H9 (cell line): Measurements from ENCODE around the gene PIGX. TPM values are rescaled to one million over a fixed set of nuclear protein-coding genes. Genes with fewer than 3 reads are reported as not detected.
"Not testable (repeated sequence)": the region's sequence is repeated elsewhere in the genome, so short reads cannot be mapped to it uniquely, and the experiment has no call there.

Experiments used
- DNase-seq: peaks from one replicate; pipeline ENCODE4 v3.0.0-alpha.2; 2017
- H2AFZ ChIP-seq: one replicate; pipeline ENCODE4 v1.6.1; 2013; ENCODE audit warnings: mild to moderate bottlenecking, low read length, control low read depth, moderate library complexity
- H2AK5ac ChIP-seq: 2 replicates; pipeline ENCODE4 v1.6.1; 2013; ENCODE audit warnings: low read length, control low read depth, mixed read lengths; ENCODE audit not compliant: insufficient read length
- H2BK120ac ChIP-seq: one replicate; pipeline ENCODE4 v1.6.1; 2013; ENCODE audit warnings: low read depth, mild to moderate bottlenecking, low read length, control low read depth, inconsistent platforms; ENCODE audit not compliant: poor library complexity, severe bottlenecking
- H2BK12ac ChIP-seq: 2 replicates; pipeline ENCODE4 v1.6.1; 2013; ENCODE audit warnings: low read length, control low read depth, mixed read lengths, low read depth; ENCODE audit not compliant: insufficient read length
- H2BK15ac ChIP-seq: 2 replicates; pipeline ENCODE4 v1.6.1; 2013; ENCODE audit warnings: low read depth, low read length, control low read depth
- H2BK20ac ChIP-seq: one replicate; pipeline ENCODE4 v1.6.1; 2013; ENCODE audit warnings: low read depth, mild to moderate bottlenecking, low read length, control low read depth, inconsistent platforms; ENCODE audit not compliant: poor library complexity, severe bottlenecking
- H2BK5ac ChIP-seq: 2 replicates; pipeline ENCODE4 v1.6.1; 2013; ENCODE audit warnings: low read length, control low read depth, mixed read lengths; ENCODE audit not compliant: insufficient read length
- H3K14ac ChIP-seq: 2 replicates; pipeline ENCODE4 v1.6.1; 2013; ENCODE audit warnings: low read length, control low read depth; ENCODE audit not compliant: insufficient read depth
- H3K18ac ChIP-seq: 2 replicates; pipeline ENCODE4 v1.6.1; 2013; ENCODE audit warnings: low read depth, mild to moderate bottlenecking, mixed read lengths, low read length, control low read depth; ENCODE audit not compliant: insufficient read length
- H3K23ac ChIP-seq: 2 replicates; pipeline ENCODE4 v1.6.1; 2013; ENCODE audit warnings: low read length, control low read depth, mixed read lengths, low read depth; ENCODE audit not compliant: insufficient read length
- H3K23me2 ChIP-seq: 2 replicates; pipeline ENCODE4 v1.6.1; 2013; ENCODE audit warnings: low read depth, mild to moderate bottlenecking, mixed read lengths, low read length, control low read depth; ENCODE audit not compliant: insufficient read length, poor library complexity, severe bottlenecking
- H3K27ac ChIP-seq: 2 replicates; pipeline ENCODE4 v1.5.1; 2013; ENCODE audit warnings: low read length, control low read depth, mixed read lengths, low read depth; ENCODE audit not compliant: insufficient read length
- H3K27me3 ChIP-seq: 2 replicates; pipeline ENCODE4 v1.6.1; 2013; ENCODE audit warnings: low read length, control low read depth, inconsistent platforms; ENCODE audit not compliant: insufficient read depth
- H3K4ac ChIP-seq: 2 replicates; pipeline ENCODE4 v1.6.1; 2013; ENCODE audit warnings: low read depth, mild to moderate bottlenecking, control low read depth, inconsistent platforms, low read length, moderate library complexity
- H3K4me1 ChIP-seq: 2 replicates; pipeline ENCODE4 v1.6.1; 2013; ENCODE audit warnings: low read length, control low read depth, inconsistent platforms; ENCODE audit not compliant: insufficient read depth
- H3K4me2 ChIP-seq: 2 replicates; pipeline ENCODE4 v1.6.1; 2013; ENCODE audit warnings: low read length, control low read depth, mixed read lengths; ENCODE audit not compliant: insufficient read length, insufficient read depth
- H3K56ac ChIP-seq: 2 replicates; pipeline ENCODE4 v1.6.1; 2013; ENCODE audit warnings: low read depth, mild to moderate bottlenecking, mixed read lengths, low read length, control low read depth; ENCODE audit not compliant: insufficient read length
- H3K79me1 ChIP-seq: 2 replicates; pipeline ENCODE4 v1.6.1; 2013; ENCODE audit warnings: low read depth, mild to moderate bottlenecking, moderate library complexity, low read length, control low read depth, inconsistent platforms; ENCODE audit not compliant: insufficient read depth, poor library complexity, severe bottlenecking
- H3K79me2 ChIP-seq: 2 replicates; pipeline ENCODE4 v1.6.1; 2013; ENCODE audit warnings: low read length, control low read depth, inconsistent platforms; ENCODE audit not compliant: insufficient read depth
- H3K9ac ChIP-seq: 2 replicates; pipeline ENCODE4 v1.6.1; 2013; ENCODE audit warnings: low read length, control low read depth, mixed read lengths; ENCODE audit not compliant: insufficient read length; ENCODE audit errors: extremely low read depth
- H3K9me3 ChIP-seq: one replicate; pipeline ENCODE4 v1.6.1; 2013; ENCODE audit warnings: low read depth, low read length, inconsistent platforms; ENCODE audit not compliant: control insufficient read depth
- H3T11ph ChIP-seq: one replicate; pipeline ENCODE4 v1.6.1; 2013; ENCODE audit warnings: mild to moderate bottlenecking, low read length, control low read depth, inconsistent platforms
- H4K20me1 ChIP-seq: one replicate; pipeline ENCODE4 v1.6.1; 2013; ENCODE audit not compliant: control insufficient read depth, insufficient read length, insufficient read depth
- H4K5ac ChIP-seq: 2 replicates; pipeline ENCODE4 v1.6.1; 2013; ENCODE audit warnings: low read depth, mild to moderate bottlenecking, mixed read lengths, low read length, control low read depth; ENCODE audit not compliant: insufficient read length
- H4K8ac ChIP-seq: replicated peaks from 2 replicates; pipeline ENCODE4 v1.6.1; 2013; ENCODE audit warnings: low read length, control low read depth, mixed read lengths, low read depth; ENCODE audit not compliant: insufficient read length
- H4K91ac ChIP-seq: 2 replicates; pipeline ENCODE4 v1.6.1; 2013; ENCODE audit warnings: low read depth, mild to moderate bottlenecking, moderate library complexity, mixed read lengths, low read length, control low read depth; ENCODE audit not compliant: insufficient read length
- H3K27ac Mint-ChIP-seq, 3 experiments: 2 replicates in 2 of 3; 3 replicates in 1 of 3; pipeline ENCODE4 v1.8.0; 2020 to 2021; ENCODE audit warnings: mixed read lengths in 3 of 3, mild to moderate bottlenecking in 1 of 3, moderate library complexity in 1 of 3
- H3K27me3 Mint-ChIP-seq: 2 replicates; pipeline ENCODE4 v1.8.0; 2021; ENCODE audit warnings: low read depth, mild to moderate bottlenecking, moderate library complexity, mixed read lengths
- H3K36me3 Mint-ChIP-seq, 3 experiments: 2 replicates in 2 of 3; 3 replicates in 1 of 3; pipeline ENCODE4 v1.8.0; 2020 to 2021; ENCODE audit warnings: low read depth in 3 of 3, mixed read lengths in 3 of 3; ENCODE audit not compliant: insufficient read depth in 1 of 3
- H3K4me1 Mint-ChIP-seq, 2 experiments: 2 replicates each; pipeline ENCODE4 v1.8.0; 2020; ENCODE audit warnings: mixed read lengths in 2 of 2
- H3K4me3 Mint-ChIP-seq, 2 experiments: 2 replicates in 1 of 2; 3 replicates in 1 of 2; pipeline ENCODE4 v1.8.0; 2020 to 2021; ENCODE audit warnings: mild to moderate bottlenecking in 2 of 2, mixed read lengths in 2 of 2, moderate library complexity in 1 of 2
- H3K9me3 Mint-ChIP-seq, 2 experiments: 2 replicates in 1 of 2; 3 replicates in 1 of 2; pipeline ENCODE4 v1.8.0; 2020; ENCODE audit warnings: mild to moderate bottlenecking in 2 of 2, mixed read lengths in 2 of 2, moderate library complexity in 1 of 2
- WGBS: extraction: QIAGEN DNeasy Blood & Tissue Kit; methylation state at CpG from one replicate; pipeline ENCODE4 v1.1.7; 2013; ENCODE audit warnings: missing lambda C conversion rate, low lambda C conversion rate, mixed read lengths; ENCODE audit not compliant: insufficient read length; ENCODE audit errors: extremely low coverage; 5-methylcytosine and 5-hydroxymethylcytosine counted together
- total RNA-seq: library from RNA; stranded (reverse); gene quantifications from 2 replicates; pipeline ENCODE4 v1.2.1, GENCODE V29; 2021
- TF ChIP-seq, protein P1 (sequence below): fragments of 200-600 bp; sonication (generic); conservative IDR thresholded peaks from 3 replicates; pipeline ENCODE4 v1.8.0; 2021; ENCODE audit warnings: antibody characterized with exemption, mild to moderate bottlenecking

The PIGX gene
- total RNA-seq, 1 experiment from 2014 or later, result 20.0 TPM

DNA sequence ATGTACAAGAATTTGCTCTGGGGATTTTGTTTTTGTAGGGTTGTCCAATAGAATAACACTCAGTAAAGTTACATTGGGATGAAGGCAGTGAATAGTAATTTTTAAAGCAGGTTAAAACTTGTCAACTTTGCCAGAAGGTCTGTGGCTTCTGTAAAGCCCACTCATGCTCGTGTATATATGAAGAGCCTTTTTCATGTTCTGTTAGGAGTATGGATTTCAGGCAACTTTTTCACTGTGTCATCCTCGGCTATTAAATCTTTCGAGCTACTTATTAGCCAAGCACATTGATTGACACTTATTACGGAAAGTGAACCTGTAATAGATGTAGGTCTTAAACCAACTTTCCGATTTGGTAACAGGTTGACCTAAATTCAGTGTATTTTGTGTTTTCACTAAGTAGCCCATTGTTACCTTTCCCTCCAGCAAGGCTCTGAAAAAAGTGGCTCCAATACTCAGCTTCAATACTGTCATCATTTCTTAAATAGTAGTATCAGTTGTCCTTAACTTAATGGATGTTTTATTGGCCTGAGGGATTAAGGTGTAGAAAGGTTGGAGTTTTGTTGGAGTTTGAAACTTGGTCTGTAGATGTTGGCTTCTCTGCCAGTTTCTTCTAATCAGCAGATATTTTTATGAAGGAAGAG, 29.2 kb downstream of the PIGX start:
- no peak overlapping the region for H2BK20ac ChIP-seq
- H3K27ac ChIP-seq, result no peak overlapping the region
- H3K9me3 ChIP-seq, result no peaks in the 10 kb centered on the region
- no peaks in the 10 kb centered on the region for H4K20me1 ChIP-seq
- H4K5ac ChIP-seq, result no peak overlapping the region
- H2BK15ac ChIP-seq, result no peak overlapping the region
- H3K9ac ChIP-seq, result peak overlapping the region; percentile 89
- no peak overlapping the region for H3K14ac ChIP-seq
- H3K23me2 ChIP-seq, result peaks cover 7% of the 10 kb centered on the region
- no peak overlapping the region for H2BK12ac ChIP-seq
- H3K23ac ChIP-seq, result no peak overlapping the region
- no peak overlapping the region for H3K4ac ChIP-seq
- no peak for DNase-seq
- no peak overlapping the region for H4K91ac ChIP-seq
- H3K36me3 Mint-ChIP-seq, result peaks cover 5 to 12% (median 6%) of the 10 kb centered on the region in 3 experiments; a peak in 5 of 7 replicates
- no peak overlapping the region for H3K56ac ChIP-seq
- no peaks in the 10 kb centered on the region for H3K79me1 ChIP-seq
- H3K9me3 Mint-ChIP-seq, result peaks cover 3 to 5% of the 10 kb centered on the region in 2 experiments; a peak in 4 of 5 replicates
- no peak overlapping the region for H3T11ph ChIP-seq
- no peaks in the 10 kb centered on the region; the same call in 1 of the 2 replicates for H3K4me1 ChIP-seq
- H3K27me3 Mint-ChIP-seq, result no peaks in the 10 kb centered on the region
- H3K4me1 Mint-ChIP-seq, result peaks cover 17 to 25% of the 10 kb centered on the region in 2 experiments
- no peak overlapping the region for H2AFZ ChIP-seq
- H4K8ac ChIP-seq, result no peak overlapping the region
- no peaks in the 10 kb centered on the region for H3K27me3 ChIP-seq
- WGBS, result no CpG with 5 or more reads among the region's 5 CpGs
- peak overlapping the region in 2 of 3 experiments; percentile 27 to 99; a peak in 3 of 7 replicates for H3K27ac Mint-ChIP-seq
- H2BK120ac ChIP-seq, result no peak overlapping the region
- H3K18ac ChIP-seq, result no peak overlapping the region
- peak overlapping the region; percentile 99 for H3K4me3 Mint-ChIP-seq
- peaks cover 32% of the 10 kb centered on the region; the same call in 1 of the 2 replicates for H3K79me2 ChIP-seq
- H2AK5ac ChIP-seq, result no peak overlapping the region
- no peak overlapping the region for H2BK5ac ChIP-seq
- TF ChIP-seq, protein P1, sequence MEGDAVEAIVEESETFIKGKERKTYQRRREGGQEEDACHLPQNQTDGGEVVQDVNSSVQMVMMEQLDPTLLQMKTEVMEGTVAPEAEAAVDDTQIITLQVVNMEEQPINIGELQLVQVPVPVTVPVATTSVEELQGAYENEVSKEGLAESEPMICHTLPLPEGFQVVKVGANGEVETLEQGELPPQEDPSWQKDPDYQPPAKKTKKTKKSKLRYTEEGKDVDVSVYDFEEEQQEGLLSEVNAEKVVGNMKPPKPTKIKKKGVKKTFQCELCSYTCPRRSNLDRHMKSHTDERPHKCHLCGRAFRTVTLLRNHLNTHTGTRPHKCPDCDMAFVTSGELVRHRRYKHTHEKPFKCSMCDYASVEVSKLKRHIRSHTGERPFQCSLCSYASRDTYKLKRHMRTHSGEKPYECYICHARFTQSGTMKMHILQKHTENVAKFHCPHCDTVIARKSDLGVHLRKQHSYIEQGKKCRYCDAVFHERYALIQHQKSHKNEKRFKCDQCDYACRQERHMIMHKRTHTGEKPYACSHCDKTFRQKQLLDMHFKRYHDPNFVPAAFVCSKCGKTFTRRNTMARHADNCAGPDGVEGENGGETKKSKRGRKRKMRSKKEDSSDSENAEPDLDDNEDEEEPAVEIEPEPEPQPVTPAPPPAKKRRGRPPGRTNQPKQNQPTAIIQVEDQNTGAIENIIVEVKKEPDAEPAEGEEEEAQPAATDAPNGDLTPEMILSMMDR, result no peak
- peak overlapping the region; percentile 97 for H3K4me2 ChIP-seq

DNA sequence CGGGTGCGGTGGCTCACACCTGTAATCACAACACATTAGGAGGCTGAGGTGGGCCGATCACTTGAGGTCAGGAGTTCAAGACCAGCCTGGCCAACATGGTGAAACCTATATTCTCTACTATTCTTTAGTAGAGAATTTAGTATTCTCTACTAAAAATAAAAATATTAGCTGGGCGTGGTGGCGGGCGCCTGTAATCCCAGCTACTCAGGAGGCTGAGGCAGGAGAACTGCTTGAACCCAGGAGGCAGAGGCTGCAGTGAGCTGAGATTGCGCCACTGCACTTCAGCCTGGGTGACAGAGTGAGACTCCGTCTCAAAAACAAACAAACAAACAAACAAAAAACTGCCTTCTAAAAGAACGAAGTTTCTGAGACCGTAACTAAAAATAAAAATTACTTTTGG, 31.4 kb downstream of the PIGX start:
- Mint-ChIP-seq H3K27ac (peak overlapping the region in 1 of 3 experiments; percentile 76; a peak in 2 of 7 replicates), H3K4me1 (peaks cover 26 to 32% of the 10 kb centered on the region in 2 experiments)
- not testable (repeated sequence) for H4K5ac ChIP-seq, H3K14ac ChIP-seq, H2BK20ac ChIP-seq, DNase-seq, H3K23ac ChIP-seq, H2BK12ac ChIP-seq, H3K4me3 Mint-ChIP-seq, H4K20me1 ChIP-seq, H2AK5ac ChIP-seq, H3K9me3 ChIP-seq, H3K27me3 Mint-ChIP-seq, H3K18ac ChIP-seq, H3K9ac ChIP-seq, H4K8ac ChIP-seq, H3K79me1 ChIP-seq, H3K23me2 ChIP-seq, H3K56ac ChIP-seq, H3K9me3 Mint-ChIP-seq, H3T11ph ChIP-seq, H3K4me2 ChIP-seq, H3K27me3 ChIP-seq, H2AFZ ChIP-seq, H3K27ac ChIP-seq, H3K4ac ChIP-seq, H2BK15ac ChIP-seq, H3K4me1 ChIP-seq, H3K36me3 Mint-ChIP-seq, H2BK5ac ChIP-seq, H4K91ac ChIP-seq, H2BK120ac ChIP-seq
- H3K79me2 ChIP-seq, result peaks cover 40% of the 10 kb centered on the region
- no CpG with 5 or more reads among the region's 10 CpGs for WGBS
